Aorta (tissue), 5 donors: ENCODE measurements around the gene TEX261. TPM values are rescaled to one million over a fixed set of nuclear protein-coding genes. Genes with fewer than 3 reads are reported as not detected.
A peak's percentile ranks its signal among the peaks of the same experiment; 100 is the strongest.

Source experiments
- ATAC-seq: fragments of 200-7000 bp; cut with Tn5 transposase; one replicate; pipeline ENCODE4 v1.9.1; 2022; ENCODE audit warnings: moderate library complexity; ENCODE audit not compliant: low FRiP score
- DNase-seq, 2 donors: peaks; one replicate each; pipeline ENCODE4 v3.0.0-alpha.2; 2020
- H3K27ac ChIP-seq, 2 donors: one replicate each; pipeline ENCODE4 v1.5.1; 2013; ENCODE audit warnings: low read length in 2 of 2, mild to moderate bottlenecking in 2 of 2, moderate library complexity in 2 of 2, control low read depth in 1 of 2, inconsistent platforms in 1 of 2, low read depth in 1 of 2
- H3K27me3 ChIP-seq, 2 donors: one replicate each; pipeline ENCODE4 v1.6.1; 2013; ENCODE audit warnings: control low read depth in 1 of 2, low read length in 1 of 2, mild to moderate bottlenecking in 1 of 2, moderate library complexity in 1 of 2; ENCODE audit not compliant: insufficient read depth in 2 of 2, control insufficient read depth in 1 of 2
- H3K36me3 ChIP-seq, 2 donors: one replicate each; pipeline ENCODE4 v1.6.1; 2013; ENCODE audit warnings: control low read depth in 1 of 2, low read length in 1 of 2, mild to moderate bottlenecking in 1 of 2; ENCODE audit not compliant: insufficient read depth in 2 of 2, control insufficient read depth in 1 of 2
- H3K4me1 ChIP-seq, 2 donors: one replicate each; pipeline ENCODE4 v1.6.1; 2013; ENCODE audit warnings: low read length in 2 of 2, control low read depth in 1 of 2, mild to moderate bottlenecking in 1 of 2, moderate library complexity in 1 of 2; ENCODE audit not compliant: insufficient read depth in 2 of 2, control insufficient read depth in 1 of 2
- H3K4me3 ChIP-seq, 2 donors: one replicate each; pipeline ENCODE4 v1.5.1; 2013; ENCODE audit warnings: low read length in 2 of 2, control low read depth in 1 of 2, mild to moderate bottlenecking in 1 of 2
- H3K9me3 ChIP-seq: one replicate; pipeline ENCODE4 v1.6.1; 2013; ENCODE audit warnings: mild to moderate bottlenecking, low read length; ENCODE audit not compliant: control insufficient read depth
- WGBS, 2 donors: extraction: QIAGEN DNeasy Blood & Tissue Kit; methylation state at CpG; one replicate each; pipeline ENCODE4 v1.1.7; 2013; 5-methylcytosine and 5-hydroxymethylcytosine counted together
- intact Hi-C, 2 donors: fragments of 100-400 bp; cut with DNase I; formaldehyde crosslinking; loops; one replicate each; pipeline versions ENCODE4 v1.14.2 to v1.15.0; 2022
- polyA plus RNA-seq, 2 donors: library from polyadenylated mRNA; stranded (reverse); fragments of 200-250 nt; gene quantifications; one replicate each; pipeline ENCODE4 v1.2.3, GENCODE V29; 2013
- total RNA-seq, 2 donors: library from RNA; stranded (reverse); fragmentation: NEBNext Ultra II Directional; extraction: Animal tissue kit (Norgen Biotek cat#: 25700); gene quantifications; one replicate each; pipeline ENCODE4 v1.2.1, GENCODE V29; 2021
- donor health status: healthy with polysubstance abuse.
- donor health status: Bipolar disorder and iron deficiency.
- donor health status: DM: no; HTN: no; CAD: no.
- donor health status: DM: no; HTN: no; CAD: no.
- donor health status: DM: yes; HTN: yes; CAD: no.

The TEX261 gene
- total and polyA plus RNA-seq, 4 donors = 26.8 to 58.1 (median 44.0) TPM

DNA sequence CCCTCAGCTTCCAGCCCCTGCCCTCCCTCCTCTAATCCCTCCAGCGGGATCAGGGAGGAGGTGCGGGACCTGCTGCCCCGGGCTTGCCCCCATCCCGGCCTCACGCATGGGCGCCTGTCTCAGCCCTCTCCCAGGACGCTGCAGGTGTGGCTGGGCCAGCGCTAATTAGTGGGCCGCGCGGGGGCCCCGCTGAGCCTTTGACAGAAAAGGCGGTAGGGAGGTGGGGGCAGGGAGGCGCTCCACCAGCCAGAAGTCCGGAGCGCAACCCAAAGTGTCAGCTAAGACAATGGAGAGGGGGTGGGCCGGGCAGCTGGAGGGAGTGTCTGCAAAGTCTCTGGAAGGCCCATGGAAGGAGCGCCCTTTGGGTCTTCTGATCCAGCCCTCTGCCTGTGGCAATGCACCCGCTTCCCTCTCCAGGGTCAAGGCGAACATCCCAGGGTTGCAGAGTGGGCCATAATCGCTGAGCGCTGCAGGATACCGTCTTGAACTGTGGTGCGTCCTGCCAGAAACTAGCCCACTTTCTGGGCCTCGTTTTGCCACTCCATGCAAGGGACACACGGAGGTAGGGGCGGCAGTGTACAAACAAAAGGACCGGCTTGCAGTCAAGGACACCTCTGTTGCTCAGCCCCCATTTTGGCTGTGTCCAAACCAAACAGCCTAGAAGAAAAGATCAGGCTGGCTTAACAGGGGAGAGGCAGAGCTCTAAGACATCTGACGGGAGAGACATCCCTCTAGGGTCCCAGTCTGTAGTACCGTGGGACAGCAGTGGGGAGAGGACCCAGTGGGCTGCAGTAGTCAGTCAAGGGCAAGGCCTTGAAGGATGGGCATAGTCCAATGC, 55.5 kb downstream of the TEX261 start:
- no peak for ATAC-seq
- 42 to 44% methylated on average over 26 to 30 of the region's 30 CpGs for WGBS, 2 donors
- Histone ChIP-seq H3K36me3 (no peaks in the 10 kb centered on the region), H3K4me1 (no peaks in the 10 kb centered on the region), H3K9me3 (no peaks in the 10 kb centered on the region), H3K27ac (no peak overlapping the region), H3K27me3 (no peaks in the 10 kb centered on the region), H3K4me3 (no peak overlapping the region)
- intact Hi-C loops = no loop called here
- DNase-seq = peak in 1 of 2 donors; percentile 53

DNA sequence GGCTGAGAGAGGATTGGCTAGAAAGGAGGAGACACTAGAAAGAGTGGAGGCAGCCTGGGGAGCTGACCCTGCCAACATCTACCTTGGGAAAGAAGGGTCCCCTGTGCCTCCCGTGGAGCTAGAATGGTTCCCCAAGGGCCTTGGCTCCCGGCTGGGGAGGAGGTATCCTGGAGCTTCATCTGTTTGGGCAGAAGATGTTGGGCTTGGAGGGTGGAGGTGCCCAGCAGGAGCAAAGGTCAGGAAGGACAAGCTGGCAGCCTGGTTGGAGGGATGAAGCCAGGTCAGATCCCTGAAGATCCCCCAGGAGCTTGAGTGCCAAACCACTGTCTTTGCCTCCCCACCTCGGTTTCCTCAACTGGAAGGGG, 56.1 kb downstream of the TEX261 start:
- H3K9me3 ChIP-seq = no peaks in the 10 kb centered on the region
- no peaks in the 10 kb centered on the region for H3K27me3 ChIP-seq
- no peaks in the 10 kb centered on the region for H3K36me3 ChIP-seq
- 33 to 40% methylated on average over 3 of the region's 3 CpGs for WGBS, 2 donors
- H3K4me3 ChIP-seq = no peak overlapping the region
- H3K4me1 ChIP-seq = no peaks in the 10 kb centered on the region
- DNase-seq = no peak
- H3K27ac ChIP-seq = no peak overlapping the region
- intact Hi-C loops = no loop called here
- ATAC-seq = no peak

DNA sequence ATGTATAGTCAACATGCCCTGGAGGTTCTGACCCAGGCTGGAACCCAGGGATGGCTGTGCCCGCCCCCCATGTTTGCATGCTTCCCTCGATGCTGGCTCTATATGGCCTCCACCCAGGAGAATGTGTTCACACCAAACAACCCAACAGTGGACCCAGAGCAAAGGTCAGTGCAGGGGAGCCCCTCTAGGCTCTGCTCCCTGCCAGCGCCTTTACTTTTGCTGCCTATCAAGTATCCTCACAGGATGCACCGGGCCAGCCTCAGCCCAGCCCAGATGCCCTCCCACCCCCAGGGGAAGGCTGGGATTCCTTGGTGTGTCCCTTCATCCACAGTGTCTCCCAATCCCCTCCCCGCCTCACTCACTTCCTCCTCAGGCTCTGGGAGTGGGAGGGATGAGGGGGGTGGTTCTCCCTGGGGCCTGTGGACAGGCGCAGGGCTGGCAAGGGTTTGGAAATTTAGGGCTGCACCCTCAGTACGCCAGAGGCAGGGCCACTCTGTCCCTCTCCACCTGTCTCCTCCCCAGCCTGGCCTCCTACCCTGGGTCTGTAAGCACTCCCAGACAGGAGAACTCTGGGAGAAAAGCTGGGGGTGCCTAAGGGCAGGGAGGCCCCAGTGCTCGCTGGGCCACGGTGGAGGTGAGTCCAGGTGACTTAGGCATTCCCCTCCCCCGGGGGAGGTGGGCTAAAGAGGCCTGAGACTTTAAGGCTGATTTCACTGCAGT, 56.6 kb downstream of the TEX261 start:
- 76 to 85% methylated on average over 10 of the region's 10 CpGs for WGBS, 2 donors
- H3K4me3 ChIP-seq = no peak overlapping the region
- no peaks in the 10 kb centered on the region for H3K9me3 ChIP-seq
- intact Hi-C loops = no loop called here
- H3K27ac ChIP-seq = no peak overlapping the region
- no peaks in the 10 kb centered on the region for H3K4me1 ChIP-seq
- ATAC-seq = no peak
- peak in 1 of 2 donors; percentile 51 for DNase-seq
- no peaks in the 10 kb centered on the region for H3K36me3 ChIP-seq
- no peaks in the 10 kb centered on the region for H3K27me3 ChIP-seq

DNA sequence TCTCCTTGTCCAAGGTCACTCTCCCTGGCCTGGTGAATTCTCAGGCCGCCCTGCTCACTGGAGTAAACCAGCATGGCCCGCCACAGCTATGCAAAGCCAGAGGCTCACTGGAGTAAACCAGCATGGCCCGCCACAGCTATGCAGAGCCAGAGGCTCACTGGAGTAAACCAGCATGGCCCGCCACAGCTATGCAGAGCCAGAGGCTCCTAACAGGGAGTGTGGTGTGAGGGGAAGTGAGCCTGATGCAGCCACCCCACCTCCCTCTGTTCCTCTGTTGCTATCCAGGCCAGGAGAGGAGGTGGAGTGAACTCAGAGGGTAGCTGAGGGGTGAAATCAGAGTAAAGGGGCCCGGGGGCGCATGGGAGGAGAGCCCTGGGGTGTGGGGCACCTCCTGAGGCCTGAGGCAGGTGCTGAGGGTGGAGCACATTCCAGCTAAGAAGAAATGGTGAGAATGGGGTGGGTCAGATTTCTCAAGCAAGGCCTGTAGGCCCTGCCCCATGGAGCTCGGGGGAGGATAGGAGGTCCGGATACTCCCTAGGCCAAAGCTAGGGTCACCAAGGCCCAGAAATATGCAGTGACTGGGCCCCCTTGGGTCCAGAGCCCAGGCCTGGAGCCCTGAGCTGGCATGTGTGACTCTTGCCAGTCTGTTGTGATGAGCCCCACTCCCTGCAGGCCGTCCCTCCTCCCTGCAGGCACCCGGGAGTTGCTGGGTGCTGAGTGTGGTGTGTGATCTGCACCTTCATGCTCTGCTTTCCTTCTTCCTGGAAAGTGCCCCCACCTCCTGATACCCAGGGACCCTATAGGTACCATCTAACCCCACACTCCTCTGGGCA, 57.5 kb downstream of the TEX261 start:
- H3K27ac ChIP-seq = no peak overlapping the region
- DNase-seq (no peak), ATAC-seq (no peak)
- intact Hi-C loops = no loop called here
- no peaks in the 10 kb centered on the region for H3K9me3 ChIP-seq
- 69 to 82% methylated on average over 10 of the region's 10 CpGs for WGBS, 2 donors
- no peaks in the 10 kb centered on the region for H3K27me3 ChIP-seq
- H3K4me1 ChIP-seq = no peaks in the 10 kb centered on the region
- H3K4me3 ChIP-seq = no peak overlapping the region
- no peaks in the 10 kb centered on the region for H3K36me3 ChIP-seq

DNA sequence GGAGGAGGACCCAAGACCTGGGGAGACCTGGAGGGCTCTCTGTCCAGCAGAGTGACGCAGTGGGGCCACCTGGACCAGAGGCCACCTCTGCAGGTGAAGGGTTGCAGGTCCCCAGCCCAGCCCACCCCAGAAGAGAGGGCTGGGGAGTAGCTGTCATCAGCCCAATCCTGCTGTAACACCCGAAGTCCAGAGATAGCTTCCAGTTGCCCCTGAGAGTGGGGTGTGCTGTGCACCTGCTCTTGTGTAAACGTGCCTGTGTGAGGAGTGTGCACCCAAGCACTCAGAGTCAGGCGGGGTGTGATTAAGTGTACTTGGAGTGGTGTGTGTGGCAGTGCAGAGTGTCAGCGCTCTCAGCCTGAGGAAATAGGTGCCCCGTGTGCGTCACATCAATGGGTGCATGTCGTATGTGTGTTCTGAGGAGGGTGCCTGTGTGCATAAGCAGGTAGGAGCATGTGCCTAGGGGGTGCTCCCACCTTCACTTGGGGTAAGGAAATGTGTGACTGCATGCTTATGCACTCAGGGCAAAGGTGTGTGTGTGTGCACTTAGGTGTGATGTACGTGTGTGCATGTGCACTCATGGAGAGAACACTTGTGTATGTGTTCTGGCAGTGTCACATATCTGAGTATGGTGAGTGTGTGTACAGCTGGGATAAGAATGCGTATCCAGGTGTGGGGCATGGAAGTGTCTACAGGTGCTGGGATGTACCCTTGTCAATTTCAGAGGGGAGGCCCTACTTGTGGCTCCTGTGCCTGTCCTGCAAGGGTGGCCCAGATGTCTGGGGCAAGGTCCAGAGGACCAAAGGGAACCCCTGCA, 58.3 kb downstream of the TEX261 start:
- no peaks in the 10 kb centered on the region for H3K36me3 ChIP-seq
- no peaks in the 10 kb centered on the region for H3K9me3 ChIP-seq
- H3K27ac ChIP-seq = no peak overlapping the region
- 82 to 84% methylated on average over 10 of the region's 10 CpGs for WGBS, 2 donors
- no peaks in the 10 kb centered on the region for H3K27me3 ChIP-seq
- ATAC-seq = no peak
- no peak for DNase-seq
- H3K4me3 ChIP-seq = no peak overlapping the region
- intact Hi-C loops = no loop called here
- H3K4me1 ChIP-seq = no peaks in the 10 kb centered on the region

Other genes starting within 250 kb of the TEX261 start
- gene ADD2, start 226.7 kb downstream of the TEX261 start, total RNA-seq = 1 to 10 TPM; 1.7 to 5.3 TPM
- gene ADD2, start 226.7 kb downstream of the TEX261 start, polyA plus RNA-seq = under 1 TPM in 1 of 2 donors, not detected in 1; 0.15 TPM
- not detected for gene FIGLA, start 204.2 kb downstream of the TEX261 start, total RNA-seq
- not detected for gene FIGLA, start 204.2 kb downstream of the TEX261 start, polyA plus RNA-seq
- under 1 TPM in 1 of 2 donors, not detected in 1; 0.72 TPM for gene CLEC4F, start 174.3 kb downstream of the TEX261 start, total RNA-seq
- gene CLEC4F, start 174.3 kb downstream of the TEX261 start, polyA plus RNA-seq = not detected
- gene CD207, start 159.1 kb downstream of the TEX261 start, total RNA-seq = under 1 TPM in 1 of 2 donors, not detected in 1; 0.78 TPM
- gene CD207, start 159.1 kb downstream of the TEX261 start, polyA plus RNA-seq = not detected
- gene VAX2, start 94.3 kb downstream of the TEX261 start, total RNA-seq = 1 to 10 TPM in 1 of 2 donors, under 1 TPM in 1; 0.39 to 1.2 TPM
- gene VAX2, start 94.3 kb downstream of the TEX261 start, polyA plus RNA-seq = 1 to 10 TPM in 1 of 2 donors, not detected in 1; 1.8 TPM
- gene ATP6V1B1, start 59.0 kb downstream of the TEX261 start, total RNA-seq = 1 to 10 TPM in 1 of 2 donors, not detected in 1; 1.8 TPM
- gene ATP6V1B1, start 59.0 kb downstream of the TEX261 start, polyA plus RNA-seq = 1 to 10 TPM; 3.1 to 6.4 TPM
- gene ANKRD53, start 16.2 kb downstream of the TEX261 start, total RNA-seq = 1 to 10 TPM; 1.9 to 3.3 TPM
- gene ANKRD53, start 16.2 kb downstream of the TEX261 start, polyA plus RNA-seq = 1 to 10 TPM in 1 of 2 donors, under 1 TPM in 1; 0.88 to 5.0 TPM
- gene NAGK, start 73.8 kb upstream of the TEX261 start, total RNA-seq = 100 to 1,000 TPM in 1 of 2 donors, 10 to 100 TPM in 1; 80.1 to 141 TPM
- gene NAGK, start 73.8 kb upstream of the TEX261 start, polyA plus RNA-seq = 100 to 1,000 TPM in 1 of 2 donors, 10 to 100 TPM in 1; 60.5 to 199 TPM
- 10 to 100 TPM; 16.4 to 25.6 TPM for gene MCEE, start 135.4 kb upstream of the TEX261 start, total RNA-seq
- 10 to 100 TPM; 30.3 to 32.1 TPM for gene MCEE, start 135.4 kb upstream of the TEX261 start, polyA plus RNA-seq
- 10 to 100 TPM; 28.9 to 29.7 TPM for gene MPHOSPH10, start 135.8 kb upstream of the TEX261 start, total RNA-seq
- gene MPHOSPH10, start 135.8 kb upstream of the TEX261 start, polyA plus RNA-seq = 10 to 100 TPM; 19.8 to 22.4 TPM
- gene PAIP2B, start 232.2 kb upstream of the TEX261 start, total RNA-seq = 1 to 10 TPM; 4.9 to 5.4 TPM
- gene PAIP2B, start 232.2 kb upstream of the TEX261 start, polyA plus RNA-seq = 1 to 10 TPM; 1.3 to 4.1 TPM